GM21528 (cell line): Measurements from ENCODE around the gene ASPN.
"Not testable (repeated sequence)": the region's sequence is repeated elsewhere in the genome, so short reads cannot be mapped to it uniquely, and the experiment has no call there.

Source experiments
- ATAC-seq: cut with Tn5 transposase; IDR thresholded peaks from one replicate; pipeline ENCODE4 v1.9.1; 2021; ENCODE audit warnings: mild to moderate bottlenecking, moderate library complexity; ENCODE audit not compliant: unreplicated experiment, low FRiP score

The ASPN gene

DNA sequence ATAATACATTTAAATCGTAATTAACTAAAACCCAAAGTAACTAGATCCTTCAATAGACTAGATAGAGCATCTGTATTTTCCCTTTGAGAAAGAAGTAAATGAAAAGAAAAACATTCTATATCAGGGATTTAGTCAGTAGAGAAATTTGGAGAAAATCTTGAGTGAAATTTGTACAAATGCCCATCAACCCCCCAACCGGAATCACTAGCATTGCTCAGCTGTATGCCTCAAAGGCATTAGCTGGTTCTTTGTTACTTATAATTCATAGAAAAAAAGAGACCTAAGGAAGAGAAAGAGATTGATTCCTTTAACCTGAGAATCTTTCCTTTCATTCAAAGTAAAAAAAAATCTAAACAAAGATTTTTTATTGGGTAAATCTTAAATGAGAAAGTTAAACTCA, 58.7 kb downstream of the ASPN start:
- no peak for ATAC-seq

- ATAC-seq = no peak
Observed at GRCh38 chr9:92422611-92423338, 59.5 kb downstream of the ASPN start.

DNA sequence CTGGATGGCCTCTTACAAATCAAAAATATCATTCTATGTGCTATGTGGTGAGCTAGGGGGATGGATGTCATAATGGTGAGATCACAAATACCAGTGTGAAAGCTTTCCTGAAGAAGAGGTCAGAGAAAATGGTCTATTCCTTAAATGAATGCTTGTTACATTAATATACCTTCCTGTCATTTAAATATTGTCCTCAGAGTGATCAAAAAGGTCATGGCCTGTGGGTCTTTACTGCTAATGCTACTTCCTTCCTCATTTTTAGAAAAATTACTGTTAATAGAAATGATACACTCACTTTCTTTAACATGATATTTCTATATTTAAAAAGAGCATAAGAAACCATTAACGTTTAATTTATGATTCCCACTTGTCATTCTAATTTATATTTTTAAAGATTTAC, 67.7 kb downstream of the ASPN start:
- no peak for ATAC-seq

GRCh38 chr9:92411157-92411556, 71.1 kb downstream of the ASPN start:
- ATAC-seq = not testable (repeated sequence)

DNA sequence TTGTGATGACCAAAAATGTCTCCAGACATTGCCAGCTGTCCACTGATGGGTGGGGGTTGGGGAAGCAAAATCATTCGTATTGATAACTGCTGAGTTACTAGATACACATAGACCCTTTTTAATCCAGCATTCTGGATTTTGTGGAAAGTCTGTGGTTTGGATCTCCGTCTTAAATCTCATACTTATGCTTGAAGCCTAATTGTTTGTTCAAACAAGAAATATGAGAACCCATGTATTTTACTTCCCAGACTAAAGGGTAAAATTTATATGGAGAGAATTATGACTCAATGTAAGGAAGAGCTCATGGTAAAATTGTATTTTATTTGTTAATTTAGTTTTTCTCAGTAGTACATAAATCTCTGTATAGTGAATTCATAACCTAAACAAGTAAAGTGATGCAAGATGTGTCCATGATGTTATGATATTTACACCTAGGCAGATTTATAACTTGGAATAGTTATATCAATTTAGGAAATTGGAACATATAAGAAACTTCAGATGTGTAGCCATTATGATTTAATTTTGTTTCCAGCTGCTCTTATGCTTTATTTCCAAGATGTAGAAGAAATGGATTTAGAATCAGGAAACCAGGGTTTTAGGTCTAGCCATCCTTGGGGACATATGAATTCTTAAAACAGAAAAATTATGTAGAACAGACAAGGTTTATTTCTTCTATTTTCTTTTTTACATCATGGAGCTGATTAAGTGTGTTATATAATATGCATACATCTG, 73.4 kb downstream of the ASPN start:
- ATAC-seq = no peak

DNA sequence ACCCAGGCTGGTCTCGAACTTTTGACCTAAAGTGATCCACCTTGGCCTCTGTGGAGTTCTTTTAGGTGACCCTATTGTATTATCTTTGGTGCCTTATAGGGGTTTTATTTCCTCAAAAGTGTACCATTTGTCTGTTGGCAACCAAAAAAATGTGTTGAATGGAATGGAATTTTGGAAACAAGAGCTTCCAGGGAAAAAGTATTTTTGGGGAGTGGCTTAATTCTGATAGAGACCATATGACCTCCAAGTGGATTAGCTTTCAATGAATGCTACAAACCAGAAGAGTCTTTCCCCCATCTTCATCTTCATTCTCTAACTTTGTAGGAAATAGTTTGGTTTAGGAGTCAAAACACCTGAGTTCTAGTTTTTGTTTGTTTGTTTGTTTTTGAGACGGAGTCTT, 74.5 kb downstream of the ASPN start:
- ATAC-seq = no peak

GRCh38 chr9:92406477-92406876, 75.8 kb downstream of the ASPN start:
- peak; percentile 68 for ATAC-seq
